HepG2 (cell line): ENCODE data around the gene PIM3. TPM values are rescaled to one million over a fixed set of nuclear protein-coding genes. Genes with fewer than 3 reads are reported as not detected.

Source experiments
- DNMT1 ChIP-seq: sonication (generic); formaldehyde crosslinking; IDR thresholded peaks from 2 replicates; pipeline ENCODE4 v1.5.1; 2020; ENCODE audit warnings: mild to moderate bottlenecking, missing genetic modification reagents
- DR1 ChIP-seq: sonication (generic); formaldehyde crosslinking; IDR thresholded peaks from 2 replicates; pipeline ENCODE4 v1.8.0; 2021; ENCODE audit warnings: mild to moderate bottlenecking, missing genetic modification reagents, inconsistent platforms
- GPBP1L1 ChIP-seq: sonication (generic); formaldehyde crosslinking; IDR thresholded peaks from 2 replicates; pipeline ENCODE4 v1.5.0; 2020; ENCODE audit warnings: mild to moderate bottlenecking, missing genetic modification reagents
- HES4 ChIP-seq: sonication (generic); formaldehyde crosslinking; IDR thresholded peaks from 2 replicates; pipeline ENCODE4 v1.9.0; 2021; ENCODE audit warnings: mild to moderate bottlenecking, missing genetic modification reagents, borderline replicate concordance
- MBNL3 ChIP-seq: fragments of 250-450 bp; sonication (Bioruptor Pico); conservative IDR thresholded peaks from 2 replicates; pipeline ENCODE4 v1.8.0; 2022; ENCODE audit warnings: mild to moderate bottlenecking, inconsistent platforms
- MXD3 ChIP-seq: IDR thresholded peaks from 2 replicates; pipeline ENCODE4 v1.6.1; 2016; ENCODE audit warnings: mild to moderate bottlenecking, missing biosample characterization, missing genetic modification reagents
- NR2F6 ChIP-seq, 2 experiments: IDR thresholded peaks; 2 replicates each; pipeline ENCODE4 v1.6.1; 2016; ENCODE audit warnings: antibody characterized with exemption in 1 of 2, mild to moderate bottlenecking in 1 of 2
- PITX1 ChIP-seq: sonication (generic); formaldehyde crosslinking; IDR thresholded peaks from 2 replicates; pipeline ENCODE4 v1.5.1; 2020; ENCODE audit warnings: mild to moderate bottlenecking, missing genetic modification reagents
- PLSCR1 ChIP-seq: sonication (generic); formaldehyde crosslinking; IDR thresholded peaks from 2 replicates; pipeline ENCODE4 v1.5.0; 2020; ENCODE audit warnings: missing genetic modification reagents, mild to moderate bottlenecking, borderline replicate concordance
- PRPF4 ChIP-seq: fragments of 200-400 bp; formaldehyde crosslinking; IDR thresholded peaks from 2 replicates; pipeline ENCODE4 v1.6.1; 2016; ENCODE audit warnings: low read length, low read depth; ENCODE audit not compliant: poor library complexity, severe bottlenecking
- SMAD1 ChIP-seq: sonication (generic); formaldehyde crosslinking; IDR thresholded peaks from 2 replicates; pipeline ENCODE4 v1.4.0; 2020; ENCODE audit warnings: missing genetic modification reagents, low read depth, mild to moderate bottlenecking, borderline replicate concordance
- SP1 ChIP-seq, 2 experiments: fragments of 450-650 bp in 1 of 2; sonication (generic) in 1 of 2; formaldehyde crosslinking in 1 of 2; IDR thresholded peaks; 2 replicates each; pipeline versions ENCODE4 v1.4.0 to v1.6.1; 2016 to 2020; ENCODE audit warnings: missing genetic modification reagents in 1 of 2
- ZBTB46 ChIP-seq: sonication (generic); formaldehyde crosslinking; IDR thresholded peaks from 2 replicates; pipeline ENCODE4 v1.4.0; 2020; ENCODE audit warnings: mild to moderate bottlenecking, missing genetic modification reagents, borderline replicate concordance
- ZNF225 ChIP-seq: sonication (generic); formaldehyde crosslinking; IDR thresholded peaks from 2 replicates; pipeline ENCODE4 v1.4.0; 2020; ENCODE audit warnings: mild to moderate bottlenecking, missing genetic modification reagents
- ZNF670 ChIP-seq: sonication (generic); formaldehyde crosslinking; IDR thresholded peaks from 2 replicates; pipeline ENCODE4 v1.8.0; 2022; ENCODE audit warnings: mild to moderate bottlenecking, missing genetic modification reagents, borderline replicate concordance
- polyA plus RNA-seq, 8 experiments: library from polyadenylated mRNA; depleted of rRNA in 3 of 8; stranded (reverse) in 7 of 8; unstranded in 1 of 8; fragments of >200 nt; fragmentation: Illumina TruSeq in 4 of 8; extraction: Trizol in 4 of 8; gene quantifications; 2 replicates each; pipeline versions ENCODE4 v1.2.1 to v1.2.3, GENCODE V29; 2011 to 2016; ENCODE audit warnings: low read depth in 4 of 8, missing spikeins in 1 of 8, mixed read lengths in 1 of 8; ENCODE audit not compliant: insufficient read depth in 1 of 8
- total RNA-seq, 5 experiments: library from RNA; depleted of rRNA; stranded (reverse); fragments of >200 nt; fragmentation: Illumina TruSeq; extraction: Trizol; gene quantifications; 2 replicates each; pipeline ENCODE4 v1.2.3, GENCODE V29; 2016; ENCODE audit warnings: low read depth in 1 of 5
- TF ChIP-seq, protein P1 (sequence below): fragments of 450-650 bp; IDR thresholded peaks from 2 replicates; pipeline ENCODE4 v1.6.1; 2016
- TF ChIP-seq, protein P2 (sequence below): sonication (generic); formaldehyde crosslinking; IDR thresholded peaks from 2 replicates; pipeline ENCODE4 v1.8.1; 2023; ENCODE audit warnings: mild to moderate bottlenecking, missing genetic modification reagents
- TF ChIP-seq, protein P3 (sequence below): fragments of 450-650 bp; IDR thresholded peaks from 2 replicates; pipeline ENCODE4 v1.6.1; 2017

The PIM3 gene
- total and polyA plus RNA-seq, 2 of the 13 experiments (the other 11 are each of a cell fraction or from before 2014, with no cell fraction given): 21.6 to 31.2 TPM

GRCh38 chr22:49942565-49943404 lies 17.8 kb upstream of the PIM3 start (continued):
- TF ChIP-seq MXD3 (CRISPR knock-in tag) (peak; percentile 70), PITX1 (CRISPR knock-in tag) (0 out of 2 replicates have a peak, but pooled peaks have one; percentile 34), PLSCR1 (no peak), ZNF670 (CRISPR knock-in tag) (no peak), GPBP1L1 (CRISPR knock-in tag) (no peak), NR2F6 (IDR thresholded peaks at IDR 0.05) (peak; percentile 20; the same call in 1 of the 2 replicates), NR2F6 (CRISPR knock-in tag; IDR thresholded peaks at IDR 0.05) (peak; percentile 78), SP1 (IDR thresholded peaks at IDR 0.05) (no peak), SP1 (CRISPR knock-in tag; IDR thresholded peaks at IDR 0.05) (peak; percentile 64), HES4 (no peak), MBNL3 (CRISPR knock-in tag) (no peak), DNMT1 (CRISPR knock-in tag) (no peak), DR1 (CRISPR knock-in tag) (no peak), PRPF4 (no peak), SMAD1 (CRISPR knock-in tag) (no peak), ZBTB46 (CRISPR knock-in tag) (no peak), ZNF225 (CRISPR knock-in tag) (no peak)
- TF ChIP-seq, protein P1, sequence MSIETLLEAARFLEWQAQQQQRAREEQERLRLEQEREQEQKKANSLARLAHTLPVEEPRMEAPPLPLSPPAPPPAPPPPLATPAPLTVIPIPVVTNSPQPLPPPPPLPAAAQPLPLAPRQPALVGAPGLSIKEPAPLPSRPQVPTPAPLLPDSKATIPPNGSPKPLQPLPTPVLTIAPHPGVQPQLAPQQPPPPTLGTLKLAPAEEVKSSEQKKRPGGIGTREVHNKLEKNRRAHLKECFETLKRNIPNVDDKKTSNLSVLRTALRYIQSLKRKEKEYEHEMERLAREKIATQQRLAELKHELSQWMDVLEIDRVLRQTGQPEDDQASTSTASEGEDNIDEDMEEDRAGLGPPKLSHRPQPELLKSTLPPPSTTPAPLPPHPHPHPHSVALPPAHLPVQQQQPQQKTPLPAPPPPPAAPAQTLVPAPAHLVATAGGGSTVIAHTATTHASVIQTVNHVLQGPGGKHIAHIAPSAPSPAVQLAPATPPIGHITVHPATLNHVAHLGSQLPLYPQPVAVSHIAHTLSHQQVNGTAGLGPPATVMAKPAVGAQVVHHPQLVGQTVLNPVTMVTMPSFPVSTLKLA: no peak
- TF ChIP-seq, protein P2, sequence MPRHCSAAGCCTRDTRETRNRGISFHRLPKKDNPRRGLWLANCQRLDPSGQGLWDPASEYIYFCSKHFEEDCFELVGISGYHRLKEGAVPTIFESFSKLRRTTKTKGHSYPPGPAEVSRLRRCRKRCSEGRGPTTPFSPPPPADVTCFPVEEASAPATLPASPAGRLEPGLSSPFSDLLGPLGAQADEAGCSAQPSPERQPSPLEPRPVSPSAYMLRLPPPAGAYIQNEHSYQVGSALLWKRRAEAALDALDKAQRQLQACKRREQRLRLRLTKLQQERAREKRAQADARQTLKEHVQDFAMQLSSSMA: no peak
- TF ChIP-seq, protein P3, sequence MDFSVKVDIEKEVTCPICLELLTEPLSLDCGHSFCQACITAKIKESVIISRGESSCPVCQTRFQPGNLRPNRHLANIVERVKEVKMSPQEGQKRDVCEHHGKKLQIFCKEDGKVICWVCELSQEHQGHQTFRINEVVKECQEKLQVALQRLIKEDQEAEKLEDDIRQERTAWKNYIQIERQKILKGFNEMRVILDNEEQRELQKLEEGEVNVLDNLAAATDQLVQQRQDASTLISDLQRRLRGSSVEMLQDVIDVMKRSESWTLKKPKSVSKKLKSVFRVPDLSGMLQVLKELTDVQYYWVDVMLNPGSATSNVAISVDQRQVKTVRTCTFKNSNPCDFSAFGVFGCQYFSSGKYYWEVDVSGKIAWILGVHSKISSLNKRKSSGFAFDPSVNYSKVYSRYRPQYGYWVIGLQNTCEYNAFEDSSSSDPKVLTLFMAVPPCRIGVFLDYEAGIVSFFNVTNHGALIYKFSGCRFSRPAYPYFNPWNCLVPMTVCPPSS: no peak
